GM21717 (cell line): ENCODE data around the gene LLCFC1.

Experiments used
- ATAC-seq: cut with Tn5 transposase; IDR thresholded peaks from one replicate; pipeline ENCODE4 v1.9.1; 2021; ENCODE audit warnings: mild to moderate bottlenecking, moderate library complexity; ENCODE audit not compliant: unreplicated experiment

Gene LLCFC1

GRCh38 chr7:142910031-142910433 is 29.3 kb upstream of the LLCFC1 start:
- no peak for ATAC-seq

DNA sequence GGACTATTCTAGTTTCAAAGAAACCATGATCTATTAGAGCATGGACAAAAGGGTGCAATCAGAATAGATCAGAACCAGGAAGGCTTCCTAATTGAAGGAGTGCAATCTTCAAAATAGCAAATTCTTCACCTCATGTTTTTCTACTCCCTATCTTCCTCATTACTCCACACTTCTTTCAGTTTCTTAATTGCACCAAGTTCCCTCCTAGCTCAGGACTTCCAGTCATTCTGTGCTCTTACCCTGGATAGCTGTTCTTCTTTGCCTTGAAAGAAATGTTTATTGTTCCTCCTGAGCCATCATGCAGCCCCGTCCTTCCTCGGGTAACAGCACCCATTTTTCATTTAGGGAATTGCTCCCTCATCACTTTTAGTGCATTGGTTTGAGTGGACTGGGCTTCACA is 28.8 kb upstream of the LLCFC1 start:
- no peak for ATAC-seq

DNA sequence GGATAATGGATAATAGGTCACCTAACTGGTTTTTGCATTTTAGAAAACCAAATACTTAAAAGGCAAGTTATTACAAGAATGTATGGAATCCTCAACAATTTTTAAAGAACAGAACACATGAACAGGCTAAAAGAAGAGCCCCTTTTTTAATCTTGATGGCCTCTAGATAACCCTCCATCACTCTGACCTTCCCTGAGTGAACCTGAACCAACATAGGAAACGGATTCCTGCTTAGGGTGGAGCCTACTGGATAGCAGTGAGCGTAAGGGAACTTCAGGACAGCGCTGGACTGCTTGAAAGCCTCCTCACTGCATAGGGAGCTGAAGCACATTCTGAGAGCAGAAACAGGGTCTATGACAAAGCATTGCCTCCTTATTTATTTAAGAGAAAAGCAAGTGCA is 26.2 kb upstream of the LLCFC1 start:
- no peak for ATAC-seq

- ATAC-seq, result no peak
Measured at GRCh38 chr7:142913566-142913965, 25.7 kb upstream of the LLCFC1 start.

- no peak for ATAC-seq
Measured at GRCh38 chr7:142914121-142914520, 25.2 kb upstream of the LLCFC1 start.

- ATAC-seq, result no peak
Measured at GRCh38 chr7:142915315-142915714, 24.0 kb upstream of the LLCFC1 start.

GRCh38 chr7:142916508-142916907 is 22.8 kb upstream of the LLCFC1 start:
- ATAC-seq, result no peak

GRCh38 chr7:142917447-142917846 is 21.8 kb upstream of the LLCFC1 start:
- ATAC-seq, result no peak

DNA sequence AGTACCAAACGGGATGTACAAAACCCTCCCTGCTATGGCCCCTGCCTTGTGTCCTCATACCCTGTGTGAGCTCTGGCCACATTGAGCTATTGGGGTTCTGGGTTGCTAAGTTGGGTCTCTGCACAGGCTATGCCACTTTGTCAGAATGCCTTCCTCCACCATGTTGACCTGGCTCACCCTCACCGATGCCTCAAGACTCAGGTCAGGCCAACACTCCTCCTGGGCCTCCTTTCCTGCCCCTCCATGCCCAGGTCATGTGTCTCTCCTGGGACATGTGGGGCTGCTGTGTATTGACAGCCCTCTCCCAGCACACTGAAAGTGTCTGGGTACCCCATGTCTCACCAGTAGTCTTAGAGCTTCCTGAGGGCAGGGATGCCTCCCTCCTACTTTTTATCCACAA is 20.4 kb upstream of the LLCFC1 start:
- ATAC-seq, result no peak

GRCh38 chr7:142919656-142920055 is 19.6 kb upstream of the LLCFC1 start:
- no peak for ATAC-seq

DNA sequence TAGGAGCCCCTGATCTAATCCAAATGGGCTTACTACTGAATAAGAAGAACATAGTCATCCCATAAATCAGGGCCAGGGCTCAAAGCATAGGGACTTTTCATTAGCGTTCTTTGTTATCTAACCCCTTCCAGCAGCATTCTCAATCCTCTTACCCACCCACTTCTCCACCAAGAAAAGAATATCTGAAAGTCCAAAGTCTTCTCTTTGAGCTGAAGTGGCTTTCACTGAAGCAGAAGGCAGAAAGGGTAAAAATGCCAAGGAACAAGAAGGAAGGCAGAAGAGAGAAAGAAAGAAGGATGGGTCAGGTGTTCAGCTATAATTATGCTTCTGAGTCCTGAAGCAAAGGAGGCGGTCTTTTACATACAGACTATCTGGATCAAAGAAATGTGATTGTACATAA is 15.9 kb upstream of the LLCFC1 start:
- no peak for ATAC-seq

DNA sequence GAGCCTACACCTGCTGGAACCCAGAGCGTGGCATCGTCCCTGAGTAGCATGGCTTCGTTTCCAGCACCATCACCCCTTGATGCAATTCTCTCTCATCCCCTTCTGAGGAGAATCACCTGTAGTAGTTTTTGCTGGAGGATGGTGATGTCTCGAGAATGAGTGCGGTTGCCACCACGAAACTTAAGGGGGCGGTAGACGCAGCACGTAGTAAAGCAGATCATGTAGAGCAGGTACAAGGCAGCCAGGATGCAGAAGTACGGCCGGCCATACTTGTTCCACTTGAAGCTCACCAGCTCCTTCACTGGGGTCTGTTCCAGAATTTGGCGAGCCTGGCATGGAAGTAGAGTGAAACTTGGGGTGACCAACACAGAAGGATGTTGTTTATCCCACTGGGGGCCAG is 13.9 kb upstream of the LLCFC1 start:
- ATAC-seq, result no peak

GRCh38 chr7:142927085-142927745 is 12.1 kb upstream of the LLCFC1 start:
- ATAC-seq, result no peak

- ATAC-seq, result no peak
Measured at GRCh38 chr7:142927949-142928348, 11.3 kb upstream of the LLCFC1 start.

DNA sequence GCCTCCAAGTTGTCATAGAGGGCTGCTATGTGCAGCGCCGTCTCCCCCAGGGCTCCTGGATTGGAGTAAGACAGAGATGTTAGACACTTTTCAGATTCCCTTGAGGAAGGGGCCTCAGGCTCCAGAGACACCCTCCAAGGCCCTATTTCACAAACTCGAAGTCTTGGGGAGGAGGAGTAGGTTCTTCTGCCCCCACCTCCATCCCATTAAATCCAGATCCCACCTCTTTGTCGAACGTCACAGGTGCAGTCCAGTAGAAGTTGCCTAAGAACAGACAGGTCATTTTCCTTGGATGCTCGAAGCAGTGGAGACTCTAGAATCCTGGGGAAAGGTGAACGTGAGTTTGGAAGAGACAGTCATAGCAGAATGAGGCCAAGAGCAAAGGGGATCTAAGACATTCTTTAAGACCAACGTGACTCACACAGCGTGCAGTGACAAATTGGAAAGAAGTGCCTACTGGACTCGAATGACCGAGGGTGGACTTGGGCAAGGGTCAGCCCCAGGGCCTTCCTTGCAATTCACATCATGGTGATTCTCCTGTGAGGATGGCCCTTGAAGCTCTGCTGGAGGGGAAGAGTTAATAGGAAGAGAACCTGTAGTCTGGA is 9.1 kb upstream of the LLCFC1 start:
- ATAC-seq, result no peak

DNA sequence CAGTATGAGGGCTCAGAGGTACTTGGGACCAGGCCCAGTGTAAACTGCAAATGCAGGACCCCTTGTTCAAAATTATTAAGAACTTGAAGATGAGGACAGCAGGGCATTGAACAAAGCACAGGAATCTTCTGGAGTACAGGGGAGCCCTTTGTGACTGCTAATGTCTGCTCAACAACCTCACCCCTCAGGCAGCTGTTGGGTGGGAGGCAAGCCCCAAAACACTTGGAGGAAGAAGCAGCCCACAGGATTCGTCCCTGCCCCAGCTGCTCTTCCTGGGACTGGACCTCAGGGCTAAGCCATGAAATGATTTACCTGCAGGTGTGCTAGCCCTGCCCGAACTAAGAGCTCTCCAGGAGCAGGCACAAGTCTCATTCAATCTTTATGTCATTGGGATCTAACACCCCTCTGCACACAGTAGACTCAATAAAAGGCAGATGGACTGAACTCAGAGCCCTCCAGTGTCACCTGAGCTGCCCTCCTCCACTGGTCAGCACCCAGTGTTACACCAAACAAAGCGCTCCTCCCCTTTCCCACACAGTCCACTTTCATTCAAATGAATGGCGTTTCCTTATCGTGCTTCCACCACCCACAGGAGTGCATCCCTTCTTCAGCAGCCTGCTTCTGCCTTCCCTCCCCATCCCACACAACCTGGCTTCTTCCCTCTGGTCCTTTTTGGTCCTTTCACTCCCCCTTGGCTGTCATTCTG is 6.7 kb upstream of the LLCFC1 start:
- ATAC-seq, result no peak

GRCh38 chr7:142933092-142933475 is 6.2 kb upstream of the LLCFC1 start:
- no peak for ATAC-seq

GRCh38 chr7:142933624-142934023 is 5.7 kb upstream of the LLCFC1 start, which contains the start of gene TRPV5:
TRPV5 (minus strand) TSS chr7:142933746; CDS start chr7:142933459, 287 bp downstream.
- no peak for ATAC-seq

DNA sequence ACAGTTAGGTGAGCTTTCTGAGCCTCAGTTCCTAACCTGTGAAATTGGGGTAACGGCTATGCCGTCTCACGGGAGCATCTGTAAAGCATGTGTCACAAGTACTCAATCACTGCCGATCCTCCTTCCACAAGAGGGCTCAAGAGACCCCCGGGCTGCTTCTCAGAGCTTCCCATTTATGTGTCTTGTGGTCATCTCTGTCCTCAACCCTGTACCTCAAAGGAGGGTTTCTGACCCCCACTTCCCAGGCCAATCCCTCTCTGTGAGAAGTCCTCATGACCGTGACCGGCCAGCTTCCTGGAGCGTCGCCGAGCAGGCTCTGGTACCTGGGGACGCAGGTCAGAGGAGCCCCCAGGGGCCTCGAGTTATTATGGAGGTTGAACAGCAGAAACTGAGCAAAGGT is 5.2 kb upstream of the LLCFC1 start:
- ATAC-seq, result no peak

DNA sequence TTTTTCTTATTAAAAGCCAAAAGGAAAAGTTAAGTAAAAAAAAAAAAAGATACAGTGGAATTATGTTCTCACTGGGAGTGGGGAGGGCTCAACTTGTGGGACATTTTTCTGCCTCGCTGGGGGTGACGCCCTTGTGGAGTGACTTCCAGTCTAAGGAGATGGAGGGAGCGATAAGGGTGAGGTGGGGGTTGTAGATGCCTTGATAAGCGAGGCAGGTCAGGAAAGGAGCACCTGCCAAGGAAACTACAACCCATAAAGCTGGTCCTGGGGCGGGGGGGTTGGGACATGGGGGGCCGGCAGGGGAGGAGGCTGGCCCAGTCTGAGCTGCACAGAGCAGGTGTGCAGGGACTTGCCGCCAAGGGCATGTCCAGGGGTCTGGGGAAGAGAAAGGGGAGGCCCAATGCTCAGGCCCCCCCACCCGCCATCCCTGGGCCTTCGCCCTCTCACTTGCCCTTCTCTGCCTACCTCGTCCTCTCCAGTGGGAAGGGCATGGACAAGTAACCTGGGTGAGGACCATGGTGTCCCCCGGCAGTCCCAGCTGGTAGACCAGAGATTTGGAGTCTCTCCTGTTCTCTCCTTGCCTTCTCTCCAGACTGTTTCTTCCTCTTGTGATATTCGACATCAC is 3.2 kb upstream of the LLCFC1 start:
- ATAC-seq, result no peak

GRCh38 chr7:142938611-142939010 is 673 bp upstream of the LLCFC1 start:
- no peak for ATAC-seq
